MM.1S (cell line): ENCODE data around the gene PCNP.

Experiments used
- DNase-seq: peaks from one replicate; pipeline ENCODE4 v3.0.0-alpha.2; 2015
- H2AFZ ChIP-seq: fragments of 300-600 bp; sonication (generic); 2 replicates; pipeline ENCODE4 v1.6.0; 2016; ENCODE audit warnings: antibody characterized with exemption, low read length
- H3F3A ChIP-seq: fragments of 300-600 bp; sonication (generic); 2 replicates; pipeline ENCODE4 v1.6.1; 2016; ENCODE audit warnings: mild to moderate bottlenecking, antibody characterized with exemption, low read length, moderate library complexity, mixed read lengths; ENCODE audit not compliant: insufficient read depth
- H3K27ac ChIP-seq: fragments of 300-600 bp; sonication (generic); 2 replicates; pipeline ENCODE4 v1.5.1; 2016; ENCODE audit warnings: mild to moderate bottlenecking, low read length
- H3K27me3 ChIP-seq: fragments of 300-600 bp; sonication (generic); replicated peaks from 2 replicates; pipeline ENCODE4 v1.6.0; 2016; ENCODE audit warnings: low read length; ENCODE audit not compliant: insufficient read depth
- H3K36me3 ChIP-seq: fragments of 300-600 bp; sonication (generic); replicated peaks from 2 replicates; pipeline ENCODE4 v1.6.1; 2016; ENCODE audit warnings: mild to moderate bottlenecking, low read length, mixed read lengths; ENCODE audit not compliant: insufficient read depth
- H3K4me1 ChIP-seq: fragments of 300-600 bp; sonication (generic); 2 replicates; pipeline ENCODE4 v1.6.1; 2016; ENCODE audit warnings: low read length, mixed read lengths
- H3K4me2 ChIP-seq: fragments of 300-600 bp; sonication (generic); 2 replicates; pipeline ENCODE4 v1.6.0; 2016; ENCODE audit warnings: low read depth, low read length
- H3K4me3 ChIP-seq: fragments of 300-600 bp; sonication (generic); 2 replicates; pipeline ENCODE4 v1.5.1; 2016; ENCODE audit warnings: low read length, mixed read lengths
- H3K79me2 ChIP-seq: fragments of 300-600 bp; sonication (generic); 2 replicates; pipeline ENCODE4 v1.6.1; 2016; ENCODE audit warnings: mixed run types, low read length, mixed read lengths
- H3K9ac ChIP-seq: fragments of 300-600 bp; sonication (generic); 2 replicates; pipeline ENCODE4 v1.6.1; 2016; ENCODE audit warnings: low read length, mixed read lengths
- H3K9me2 ChIP-seq: fragments of 300-600 bp; sonication (generic); replicated peaks from 2 replicates; pipeline ENCODE4 v1.6.1; 2016; ENCODE audit warnings: mild to moderate bottlenecking, low read length, mixed read lengths; ENCODE audit not compliant: insufficient read depth
- H3K9me3 ChIP-seq: fragments of 300-600 bp; sonication (generic); replicated peaks from 2 replicates; pipeline ENCODE4 v1.6.1; 2016; ENCODE audit warnings: mild to moderate bottlenecking, low read length, mixed read lengths; ENCODE audit not compliant: insufficient read depth
- H4K20me1 ChIP-seq: fragments of 300-600 bp; sonication (generic); 2 replicates; pipeline ENCODE4 v1.6.1; 2016; ENCODE audit warnings: mild to moderate bottlenecking, low read length, moderate library complexity, mixed read lengths; ENCODE audit not compliant: insufficient read depth
- EZH2 ChIP-seq: fragments of 300-600 bp; sonication (generic); optimal IDR thresholded peaks from 2 replicates; pipeline ENCODE3; 2017; ENCODE audit warnings: low read depth, mild to moderate bottlenecking, antibody characterized with exemption, low read length, mixed read lengths
- EZH2phosphoT487 ChIP-seq: fragments of 300-600 bp; sonication (generic); IDR thresholded peaks from 2 replicates; pipeline ENCODE4 v1.6.1; 2018; ENCODE audit warnings: antibody characterized with exemption, low read length
- TF ChIP-seq, protein P1 (sequence below): fragments of 300-600 bp; sonication (generic); IDR thresholded peaks from 2 replicates; pipeline ENCODE4 v1.5.1; 2016; ENCODE audit warnings: antibody characterized with exemption, low read length, mixed read lengths

The PCNP gene

DNA sequence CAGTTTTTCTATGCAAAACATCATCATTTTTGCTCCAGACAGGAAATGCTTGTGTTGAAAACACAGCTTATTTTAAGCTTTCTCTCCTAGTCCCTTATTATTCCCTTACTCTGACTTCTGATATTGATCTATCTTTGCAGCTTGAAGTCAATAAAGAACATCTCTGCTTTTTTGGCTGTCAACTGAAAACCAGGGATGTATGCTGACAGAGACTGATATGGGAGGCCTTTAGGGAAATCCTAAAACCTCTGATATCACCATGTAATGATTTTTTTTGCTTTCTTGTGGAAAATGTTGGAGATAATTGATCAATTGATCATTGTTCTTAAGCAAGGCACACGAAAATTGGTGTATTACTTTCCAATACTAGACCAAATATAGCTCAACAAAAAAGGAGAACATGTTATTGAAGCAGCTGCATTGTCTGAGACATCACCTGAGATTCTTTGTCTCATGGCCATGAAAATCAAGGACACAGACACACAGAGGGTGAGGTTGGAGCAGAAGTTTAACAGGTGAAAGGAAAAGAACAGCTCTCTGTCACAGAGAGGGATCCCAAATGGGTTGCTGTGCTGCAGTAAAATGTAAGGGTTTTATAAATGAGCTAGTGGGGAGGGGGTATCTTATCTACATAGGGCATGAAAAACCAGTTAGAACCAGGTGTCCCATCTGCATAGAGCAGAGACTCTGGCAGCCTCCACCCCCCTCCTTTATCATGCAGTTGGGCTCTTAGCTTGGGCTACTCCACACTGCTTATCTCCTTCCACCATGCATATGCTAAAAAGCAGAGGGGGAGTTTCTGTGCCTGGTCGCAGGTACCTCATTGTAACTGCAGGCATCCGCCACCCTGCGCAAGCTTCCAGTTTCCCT lies 43.9 kb upstream of the PCNP start:
- no peak overlapping the region for H2AFZ ChIP-seq
- H3K9me2 ChIP-seq, result no peaks in the 10 kb centered on the region
- no peak overlapping the region for H3K9ac ChIP-seq
- H3K4me3 ChIP-seq, result no peak overlapping the region
- H3K79me2 ChIP-seq, result no peaks in the 10 kb centered on the region
- no peaks in the 10 kb centered on the region for H3K9me3 ChIP-seq
- no peaks in the 10 kb centered on the region for H3K36me3 ChIP-seq
- H3K4me2 ChIP-seq, result no peak overlapping the region
- no peaks in the 10 kb centered on the region for H3K27me3 ChIP-seq
- TF ChIP-seq EZH2phosphoT487, result no peak
- no peak for TF ChIP-seq EZH2
- TF ChIP-seq, protein P1, sequence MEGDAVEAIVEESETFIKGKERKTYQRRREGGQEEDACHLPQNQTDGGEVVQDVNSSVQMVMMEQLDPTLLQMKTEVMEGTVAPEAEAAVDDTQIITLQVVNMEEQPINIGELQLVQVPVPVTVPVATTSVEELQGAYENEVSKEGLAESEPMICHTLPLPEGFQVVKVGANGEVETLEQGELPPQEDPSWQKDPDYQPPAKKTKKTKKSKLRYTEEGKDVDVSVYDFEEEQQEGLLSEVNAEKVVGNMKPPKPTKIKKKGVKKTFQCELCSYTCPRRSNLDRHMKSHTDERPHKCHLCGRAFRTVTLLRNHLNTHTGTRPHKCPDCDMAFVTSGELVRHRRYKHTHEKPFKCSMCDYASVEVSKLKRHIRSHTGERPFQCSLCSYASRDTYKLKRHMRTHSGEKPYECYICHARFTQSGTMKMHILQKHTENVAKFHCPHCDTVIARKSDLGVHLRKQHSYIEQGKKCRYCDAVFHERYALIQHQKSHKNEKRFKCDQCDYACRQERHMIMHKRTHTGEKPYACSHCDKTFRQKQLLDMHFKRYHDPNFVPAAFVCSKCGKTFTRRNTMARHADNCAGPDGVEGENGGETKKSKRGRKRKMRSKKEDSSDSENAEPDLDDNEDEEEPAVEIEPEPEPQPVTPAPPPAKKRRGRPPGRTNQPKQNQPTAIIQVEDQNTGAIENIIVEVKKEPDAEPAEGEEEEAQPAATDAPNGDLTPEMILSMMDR, result no peak
- H4K20me1 ChIP-seq, result no peaks in the 10 kb centered on the region
- no peak overlapping the region for H3K27ac ChIP-seq
- H3K4me1 ChIP-seq, result 0 out of 2 replicates have a peak, but pooled peaks cover 8% of the 10 kb centered on the region
- DNase-seq, result no peak
- no peaks in the 10 kb centered on the region for H3F3A ChIP-seq

DNA sequence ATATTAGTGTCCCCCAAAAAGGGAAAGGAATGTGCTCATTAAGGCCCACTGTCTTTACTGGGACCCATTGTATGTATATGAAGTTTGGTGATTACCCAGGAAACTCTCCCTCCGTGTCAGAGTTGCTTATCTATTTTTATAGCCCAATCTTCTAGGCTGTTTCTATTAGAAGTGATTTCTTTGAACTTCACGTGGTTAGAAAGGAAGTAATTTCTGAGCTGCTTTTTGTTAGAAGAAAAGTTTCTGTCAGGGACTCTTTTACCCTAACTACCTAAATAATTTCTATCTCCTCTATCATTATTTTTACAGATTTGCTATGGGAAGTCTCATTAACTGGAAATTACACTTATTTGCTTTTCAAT lies 43.3 kb upstream of the PCNP start:
- no peaks in the 10 kb centered on the region for H3K9me2 ChIP-seq
- no peaks in the 10 kb centered on the region for H3K36me3 ChIP-seq
- no peak overlapping the region for H3K4me3 ChIP-seq
- H3F3A ChIP-seq, result no peaks in the 10 kb centered on the region
- H3K27ac ChIP-seq, result no peak overlapping the region
- H3K9me3 ChIP-seq, result no peaks in the 10 kb centered on the region
- DNase-seq, result no peak
- no peak overlapping the region for H2AFZ ChIP-seq
- TF ChIP-seq EZH2 (no peak), EZH2phosphoT487 (no peak)
- TF ChIP-seq, protein P1, result no peak
- H3K9ac ChIP-seq, result no peak overlapping the region
- 0 out of 2 replicates have a peak, but pooled peaks cover 8% of the 10 kb centered on the region for H3K4me1 ChIP-seq
- no peaks in the 10 kb centered on the region for H3K27me3 ChIP-seq
- no peaks in the 10 kb centered on the region for H4K20me1 ChIP-seq
- no peak overlapping the region for H3K4me2 ChIP-seq
- H3K79me2 ChIP-seq, result no peaks in the 10 kb centered on the region

DNA sequence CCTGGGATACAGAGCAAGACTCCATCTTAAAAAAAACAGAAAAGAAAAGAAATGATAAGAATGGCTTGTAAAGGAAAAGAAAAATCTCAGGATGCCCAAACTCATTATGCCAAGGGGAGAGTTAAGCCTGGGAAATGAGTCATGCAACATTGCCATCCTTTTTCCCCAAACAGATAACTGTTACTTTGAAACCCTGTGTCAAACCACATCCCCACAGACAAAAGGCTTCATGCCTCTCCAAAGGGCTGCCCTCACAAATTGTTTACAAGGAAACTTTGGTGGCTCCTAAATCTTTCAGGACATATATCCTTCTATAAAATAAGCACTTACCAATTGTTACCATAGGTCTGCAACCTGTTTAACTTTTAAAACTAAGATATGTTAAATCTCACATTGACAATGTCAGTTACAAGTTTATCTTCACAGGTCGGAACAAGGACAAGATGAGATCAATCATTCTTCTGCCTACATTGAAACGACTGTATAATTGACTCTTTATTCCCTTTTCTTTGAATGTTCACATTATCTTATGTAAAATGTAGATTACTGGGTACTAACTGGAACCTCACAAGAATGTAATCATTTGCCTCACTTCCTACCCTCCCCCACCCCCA lies 42.4 kb upstream of the PCNP start:
- Histone ChIP-seq H3K9me3 (no peaks in the 10 kb centered on the region), H3K79me2 (no peaks in the 10 kb centered on the region), H2AFZ (no peak overlapping the region), H3K4me3 (no peak overlapping the region), H3K4me2 (no peak overlapping the region), H3K27me3 (no peaks in the 10 kb centered on the region), H3F3A (no peaks in the 10 kb centered on the region), H3K4me1 (0 out of 2 replicates have a peak, but pooled peaks cover 8% of the 10 kb centered on the region), H3K36me3 (no peaks in the 10 kb centered on the region), H3K9me2 (no peaks in the 10 kb centered on the region), H4K20me1 (no peaks in the 10 kb centered on the region), H3K9ac (no peak overlapping the region), H3K27ac (no peak overlapping the region)
- no peak for TF ChIP-seq EZH2phosphoT487
- TF ChIP-seq EZH2, result no peak
- TF ChIP-seq, protein P1, result no peak
- DNase-seq, result no peak
